ENCODE results near the gene DROSHA.

DROSHA gene

GRCh38 chr5:31434898-31435297, 97.0 kb downstream of the DROSHA start:
- H3K4me3 ChIP-seq (replicated peaks; ENCODE audit: low read depth, low read length) = no peak overlapping the region
- DNase-seq (ENCODE audit: low read depth) = no peak
- no peak for TF ChIP-seq CTCF (IDR thresholded peaks at IDR 0.05; ENCODE audit: low read length, missing control alignments)

- no peak for TF ChIP-seq CTCF (IDR thresholded peaks at IDR 0.05; ENCODE audit: low read length, missing control alignments)
- no peak for DNase-seq (ENCODE audit: low read depth)
Observed at GRCh38 chr5:31433229-31433628, 98.7 kb downstream of the DROSHA start.

DNA sequence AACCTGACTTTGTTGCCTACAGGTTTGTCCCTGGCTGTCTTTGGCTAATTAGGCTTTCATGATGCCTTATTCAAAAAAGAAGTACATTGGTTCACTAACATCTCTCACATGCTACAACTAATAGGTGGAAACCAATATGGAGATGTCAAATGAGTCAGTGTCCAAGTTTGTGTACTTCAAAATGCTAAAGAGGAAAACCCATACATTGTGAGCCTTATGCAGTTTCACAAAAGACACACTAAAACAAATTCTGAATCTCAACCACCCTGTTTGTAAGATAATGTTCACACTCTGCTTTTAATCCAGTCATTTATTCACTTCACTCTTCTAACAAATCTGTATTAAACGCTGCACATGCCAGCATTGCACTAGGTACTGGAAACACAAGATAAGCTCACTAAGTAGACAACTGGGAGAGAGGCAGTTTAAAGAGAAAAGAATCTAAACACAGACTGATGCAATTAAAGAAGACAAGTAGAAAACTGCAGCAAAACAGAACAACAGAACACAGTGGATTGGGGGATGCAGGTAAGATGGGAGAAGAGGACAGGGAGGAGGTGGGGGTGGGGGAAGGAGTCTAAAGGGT, 104.1 kb downstream of the DROSHA start:
- no peak for TF ChIP-seq CTCF (IDR thresholded peaks at IDR 0.05; ENCODE audit: low read length, missing control alignments)
- no peak for DNase-seq (ENCODE audit: low read depth)
- no peak overlapping the region for H3K4me3 ChIP-seq (replicated peaks; ENCODE audit: low read depth, low read length)

More at GRCh38 chr5:31433229-31433628, 98.7 kb downstream of the DROSHA start:
- H3K4me3 ChIP-seq (replicated peaks; ENCODE audit: low read depth, low read length) = no peak overlapping the region

GRCh38 chr5:31427013-31427723, 104.7 kb downstream of the DROSHA start:
- DNase-seq (ENCODE audit: low read depth) = peak; percentile 22
- TF ChIP-seq CTCF (IDR thresholded peaks at IDR 0.05; ENCODE audit: low read length, missing control alignments) = no peak
- H3K4me3 ChIP-seq (replicated peaks; ENCODE audit: low read depth, low read length) = no peak overlapping the region

GRCh38 chr5:31421806-31422586, 109.9 kb downstream of the DROSHA start:
- no peak overlapping the region for H3K4me3 ChIP-seq (replicated peaks; ENCODE audit: low read depth, low read length)
- TF ChIP-seq CTCF (IDR thresholded peaks at IDR 0.05; ENCODE audit: low read length, missing control alignments) = no peak
- no peak for DNase-seq (ENCODE audit: low read depth)

DNA sequence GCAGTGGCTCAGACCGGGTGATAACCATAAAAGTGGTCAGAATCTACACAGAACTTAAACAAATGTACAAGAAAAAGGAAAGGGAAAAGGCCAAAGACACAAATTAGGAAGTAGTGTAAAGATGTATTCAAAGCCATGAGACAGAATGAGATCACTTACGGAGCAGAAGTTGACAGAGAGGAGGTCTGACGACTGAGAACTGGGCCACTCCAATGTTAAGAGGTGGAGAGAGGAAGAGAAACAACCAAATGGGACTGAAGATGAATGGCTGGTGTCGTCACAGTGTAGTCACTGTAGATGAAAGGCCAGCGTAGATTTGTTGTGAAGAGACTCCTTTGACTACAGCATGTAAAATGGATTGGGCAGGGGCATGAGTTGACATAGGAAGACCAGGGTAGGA, 114.4 kb downstream of the DROSHA start:
- TF ChIP-seq CTCF (IDR thresholded peaks at IDR 0.05; ENCODE audit: low read length, missing control alignments) = no peak
- no peak for DNase-seq (ENCODE audit: low read depth)
- H3K4me3 ChIP-seq (replicated peaks; ENCODE audit: low read depth, low read length) = no peak overlapping the region
